ENCODE measurements around the gene PRKAR2B. TPM values are rescaled to one million over a fixed set of nuclear protein-coding genes. Genes with fewer than 3 reads are reported as not detected.

Gene PRKAR2B
- total RNA-seq, 3 donors from 2014 or later (not counting 1 experiment from before 2014, with no cell fraction given) = 2.1 to 14.3 (median 4.0) TPM

DNA sequence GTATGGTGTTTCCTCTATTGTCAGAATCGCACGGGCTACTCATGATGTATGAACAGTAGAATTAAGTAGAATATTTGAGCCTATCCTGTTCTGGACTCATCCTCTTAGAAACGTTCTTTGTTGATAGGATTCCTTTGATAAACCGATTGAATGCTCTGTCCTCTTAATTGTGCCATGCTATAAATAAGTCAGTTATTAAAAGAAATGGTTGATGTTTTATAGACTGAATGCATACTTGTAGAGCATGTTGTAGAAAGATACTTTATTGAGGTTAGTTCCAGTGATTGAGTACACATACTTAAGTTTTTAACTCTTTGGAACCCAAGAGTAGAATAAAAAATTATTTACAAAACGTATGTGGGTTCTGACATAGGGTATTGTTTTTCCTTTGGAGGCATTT is 69.4 kb downstream of the PRKAR2B start:
- Mint-ChIP-seq H3K27me3 (ENCODE audit: low read depth in 2 of 2) (peaks cover 0 to 3% of the 10 kb centered on the region in 2 donors), H3K4me1 (no peaks in the 10 kb centered on the region), H3K27ac (no peak overlapping the region), H3K9me3 (no peaks in the 10 kb centered on the region), H3K4me3 (no peak overlapping the region), H3K36me3 (no peaks in the 10 kb centered on the region)
- no peak for DNase-seq
- no peak overlapping the region for H3K27ac ChIP-seq (ENCODE audit: low read length)
- H3K36me3 ChIP-seq (ENCODE audit: control insufficient read depth, insufficient read depth, low read length) = no peaks in the 10 kb centered on the region
- WGBS (ENCODE audit: insufficient coverage) = 95% methylated on average over 4 of the region's 5 CpGs
- no peaks in the 10 kb centered on the region for H3K9me3 ChIP-seq (ENCODE audit: control insufficient read depth, insufficient read depth, low read length)
- intact Hi-C loops (cut with micrococcal nuclease) = no loop called here
- TF ChIP-seq, protein P1, sequence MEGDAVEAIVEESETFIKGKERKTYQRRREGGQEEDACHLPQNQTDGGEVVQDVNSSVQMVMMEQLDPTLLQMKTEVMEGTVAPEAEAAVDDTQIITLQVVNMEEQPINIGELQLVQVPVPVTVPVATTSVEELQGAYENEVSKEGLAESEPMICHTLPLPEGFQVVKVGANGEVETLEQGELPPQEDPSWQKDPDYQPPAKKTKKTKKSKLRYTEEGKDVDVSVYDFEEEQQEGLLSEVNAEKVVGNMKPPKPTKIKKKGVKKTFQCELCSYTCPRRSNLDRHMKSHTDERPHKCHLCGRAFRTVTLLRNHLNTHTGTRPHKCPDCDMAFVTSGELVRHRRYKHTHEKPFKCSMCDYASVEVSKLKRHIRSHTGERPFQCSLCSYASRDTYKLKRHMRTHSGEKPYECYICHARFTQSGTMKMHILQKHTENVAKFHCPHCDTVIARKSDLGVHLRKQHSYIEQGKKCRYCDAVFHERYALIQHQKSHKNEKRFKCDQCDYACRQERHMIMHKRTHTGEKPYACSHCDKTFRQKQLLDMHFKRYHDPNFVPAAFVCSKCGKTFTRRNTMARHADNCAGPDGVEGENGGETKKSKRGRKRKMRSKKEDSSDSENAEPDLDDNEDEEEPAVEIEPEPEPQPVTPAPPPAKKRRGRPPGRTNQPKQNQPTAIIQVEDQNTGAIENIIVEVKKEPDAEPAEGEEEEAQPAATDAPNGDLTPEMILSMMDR (IDR thresholded peaks at IDR 0.05) = no peak
- ATAC-seq = no peak
- no peaks in the 10 kb centered on the region for H3K4me1 ChIP-seq (ENCODE audit: control insufficient read depth, insufficient read depth, low read length)
- H3K4me3 ChIP-seq (ENCODE audit: low read length) = no peak overlapping the region
- no peaks in the 10 kb centered on the region for H3K27me3 ChIP-seq (ENCODE audit: control insufficient read depth, insufficient read depth, low read length)

DNA sequence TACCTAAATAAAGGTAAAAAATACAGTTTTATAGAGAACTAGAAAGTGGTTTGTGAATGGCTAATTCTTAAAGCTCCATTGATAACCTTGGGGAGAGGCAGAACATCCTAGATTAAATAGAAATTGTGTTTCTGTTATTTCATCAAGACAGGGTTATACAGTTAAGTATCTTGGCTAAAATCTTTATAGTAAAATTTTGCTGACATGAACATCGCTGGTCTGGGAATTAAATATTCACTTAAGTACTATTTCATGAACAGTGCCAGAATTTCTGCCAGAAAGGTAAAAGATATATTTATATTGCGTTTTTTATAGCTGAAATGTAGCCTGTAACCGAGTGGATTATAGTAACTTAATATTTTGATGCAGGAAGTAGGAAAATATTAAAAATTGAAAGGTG is 70.6 kb downstream of the PRKAR2B start:
- Histone ChIP-seq H3K9me3 (ENCODE audit: control insufficient read depth, insufficient read depth, low read length) (no peaks in the 10 kb centered on the region), H3K27ac (ENCODE audit: low read length) (no peak overlapping the region), H3K36me3 (ENCODE audit: control insufficient read depth, insufficient read depth, low read length) (no peaks in the 10 kb centered on the region), H3K27me3 (ENCODE audit: control insufficient read depth, insufficient read depth, low read length) (no peaks in the 10 kb centered on the region), H3K4me3 (ENCODE audit: low read length) (no peak overlapping the region), H3K4me1 (ENCODE audit: control insufficient read depth, insufficient read depth, low read length) (no peaks in the 10 kb centered on the region)
- intact Hi-C loops (cut with micrococcal nuclease) = no loop called here
- Mint-ChIP-seq H3K36me3 (no peaks in the 10 kb centered on the region), H3K27me3 (ENCODE audit: low read depth in 2 of 2) (peaks cover 0 to 3% of the 10 kb centered on the region in 2 donors), H3K27ac (no peak overlapping the region), H3K4me3 (no peak overlapping the region), H3K4me1 (no peaks in the 10 kb centered on the region), H3K9me3 (no peaks in the 10 kb centered on the region)
- 73% methylated on average over 2 of the region's 3 CpGs for WGBS (ENCODE audit: insufficient coverage)
- TF ChIP-seq, protein P1 (IDR thresholded peaks at IDR 0.05) = no peak
- ATAC-seq (no peak), DNase-seq (no peak)

DNA sequence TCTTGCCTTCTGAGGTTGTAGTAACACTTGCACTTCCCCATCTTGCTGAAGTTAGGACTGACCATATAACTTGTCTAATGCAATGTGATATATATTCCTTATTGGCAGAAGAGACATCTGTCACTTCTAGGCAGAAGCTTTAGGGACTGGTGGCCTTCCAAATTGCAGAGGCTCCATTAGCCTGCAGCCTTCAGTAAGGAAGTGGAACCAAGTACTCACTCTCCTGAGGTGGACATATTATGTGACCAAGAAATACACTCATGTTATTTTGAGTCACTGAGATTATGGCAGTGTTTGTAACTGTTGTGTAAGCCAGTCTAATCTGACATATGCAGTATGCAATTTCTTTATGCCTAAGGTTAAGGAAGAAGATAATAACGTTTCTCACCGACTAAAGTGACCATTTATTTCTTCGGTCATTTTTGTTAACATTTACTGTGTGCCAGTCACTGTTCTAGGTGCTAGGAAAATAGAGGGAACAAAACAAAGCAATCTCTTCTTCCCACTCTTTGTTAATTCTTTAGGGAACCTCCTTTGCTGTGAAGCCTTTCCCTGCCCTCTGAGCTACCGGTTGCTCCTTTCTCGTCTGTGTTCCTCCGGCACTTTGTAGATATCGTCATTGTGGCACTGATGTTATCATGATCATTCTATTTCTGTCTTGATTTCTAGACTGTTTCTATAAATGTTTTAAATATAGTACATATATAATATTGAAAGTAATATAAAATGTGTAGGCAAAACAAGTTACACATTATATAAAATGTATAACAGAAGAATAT is 71.4 kb downstream of the PRKAR2B start:
- TF ChIP-seq, protein P1 (IDR thresholded peaks at IDR 0.05) = no peak
- intact Hi-C loops (cut with micrococcal nuclease) = no loop called here

More for the DNA sequence above, 71.4 kb downstream of the PRKAR2B start:
- Mint-ChIP-seq H3K27me3 (ENCODE audit: low read depth in 2 of 2) (peaks cover 0 to 3% of the 10 kb centered on the region in 2 donors), H3K4me3 (no peak overlapping the region), H3K27ac (no peak overlapping the region), H3K4me1 (no peaks in the 10 kb centered on the region), H3K36me3 (no peaks in the 10 kb centered on the region), H3K9me3 (no peaks in the 10 kb centered on the region)
- ATAC-seq (no peak), DNase-seq (no peak)
- H3K4me3 ChIP-seq (ENCODE audit: low read length) = no peak overlapping the region
- H3K27ac ChIP-seq (ENCODE audit: low read length) = no peak overlapping the region
- H3K9me3 ChIP-seq (ENCODE audit: control insufficient read depth, insufficient read depth, low read length) = no peaks in the 10 kb centered on the region
- H3K36me3 ChIP-seq (ENCODE audit: control insufficient read depth, insufficient read depth, low read length) = no peaks in the 10 kb centered on the region
- no peaks in the 10 kb centered on the region for H3K27me3 ChIP-seq (ENCODE audit: control insufficient read depth, insufficient read depth, low read length)
- 100% methylated on average over 4 of the region's 7 CpGs for WGBS (ENCODE audit: insufficient coverage)
- no peaks in the 10 kb centered on the region for H3K4me1 ChIP-seq (ENCODE audit: control insufficient read depth, insufficient read depth, low read length)
